Measurements from ENCODE around the gene C1RL. TPM values are rescaled to one million over a fixed set of nuclear protein-coding genes. Genes with fewer than 3 reads are reported as not detected.

Gene C1RL
- polyA plus RNA-seq (2011; rRNA removed) (45.3 and 58.7 TPM in 2 replicates), polyA minus RNA-seq (2011; rRNA and poly(A)+ RNA removed) (47.5 and 69.1 TPM in 2 replicates)

DNA sequence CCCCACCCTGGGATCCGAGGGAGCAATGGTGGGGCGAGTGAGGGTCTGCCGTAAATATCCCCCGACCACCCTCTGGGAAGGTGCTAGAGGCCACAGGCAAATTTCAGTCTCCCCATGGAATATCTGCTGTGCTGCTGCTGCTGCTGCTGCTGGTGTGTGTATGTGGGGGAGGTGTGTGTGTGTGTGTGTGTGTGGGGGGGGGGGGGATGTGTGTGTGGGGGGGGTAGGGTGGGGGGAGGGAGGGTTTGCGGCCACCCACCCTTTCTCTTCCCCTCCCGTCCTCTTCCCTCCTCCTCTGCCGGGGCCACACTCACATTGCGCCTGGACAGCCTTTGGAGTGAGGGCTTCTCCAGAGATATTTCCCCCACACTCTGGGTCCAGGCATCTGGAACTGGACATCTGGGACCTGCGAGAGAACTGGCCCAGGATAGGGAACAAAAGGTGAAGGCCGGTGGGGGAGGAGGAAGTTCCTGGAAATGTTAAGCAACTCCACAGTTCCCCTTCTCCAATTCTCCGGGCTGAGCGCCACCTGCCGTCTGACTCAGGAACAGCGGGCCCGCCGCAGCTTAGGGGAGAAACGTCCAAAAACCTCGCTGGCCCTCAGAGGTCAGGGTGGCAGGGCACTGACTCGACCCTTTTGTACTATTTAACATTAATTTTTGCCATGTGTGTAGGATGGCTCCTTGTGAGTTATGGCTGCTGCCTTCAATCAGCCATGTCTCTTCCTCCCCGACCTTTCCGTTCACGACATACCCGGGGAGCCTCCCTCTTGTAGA, at the start of gene C1RL:
Gene C1RL, minus strand, starts transcription at position 419 of the 776 bp plus-strand sequence. Its CDS starts 34 bp downstream, at position 385.
- H3K4me3 ChIP-seq (ENCODE audit: low read depth, low read length), result peak within 1 kb of the TSS; percentile 82
- DNase-seq (ENCODE audit: low read depth, low spot score), result no peak
- H3K27ac ChIP-seq (ENCODE audit: low read depth, low read length), result peak within 1 kb of the TSS; percentile 96
- POLR2A ChIA-PET, result interaction anchor here (0.6 to 2.2 kb wide), 9 partner anchors 15 to 218 kb away, joined by 3 to 15 read pairs (median 4); partner anchors contain the start of genes C12orf57, C1S, LPCAT3 and RNU7-1
- H3K27me3 ChIP-seq (ENCODE audit: control insufficient read depth, insufficient read depth, low read length), result no peaks in the 10 kb centered on the region
- CTCF ChIA-PET, result interaction anchor here (0.5 to 3.8 kb wide), 28 partner anchors 10 to 828 kb away, joined by 3 to 22 read pairs (median 4); partner anchors contain the start of genes C1R, C1S, LPCAT3 and SPSB2
- peaks cover 2% of the 10 kb centered on the region for H3K9me3 ChIP-seq (ENCODE audit: control insufficient read depth, insufficient read depth, low read length)
- TF ChIP-seq CTCF (IDR thresholded peaks at IDR 0.05; ENCODE audit: low read depth, low read length), result peak; percentile 97

- no peak for DNase-seq (ENCODE audit: low read depth, low spot score)
- H3K27ac ChIP-seq (ENCODE audit: low read depth, low read length), result no peak overlapping the region
- ChIA-PET CTCF (interaction anchor here (1.7 kb wide), 1 partner anchor 12 kb away, joined by 3 read pairs; no protein-coding TSS in a partner anchor), POLR2A (no interaction called here)
- TF ChIP-seq CTCF (IDR thresholded peaks at IDR 0.05; ENCODE audit: low read depth, low read length), result no peak
- H3K27me3 ChIP-seq (ENCODE audit: control insufficient read depth, insufficient read depth, low read length), result peaks cover 3% of the 10 kb centered on the region
- H3K9me3 ChIP-seq (ENCODE audit: control insufficient read depth, insufficient read depth, low read length), result no peaks in the 10 kb centered on the region
- no peak overlapping the region for H3K4me3 ChIP-seq (ENCODE audit: low read depth, low read length)
These were observed 48.4 kb upstream of the C1RL start for GRCh38 chr12:7157391-7157790.

DNA sequence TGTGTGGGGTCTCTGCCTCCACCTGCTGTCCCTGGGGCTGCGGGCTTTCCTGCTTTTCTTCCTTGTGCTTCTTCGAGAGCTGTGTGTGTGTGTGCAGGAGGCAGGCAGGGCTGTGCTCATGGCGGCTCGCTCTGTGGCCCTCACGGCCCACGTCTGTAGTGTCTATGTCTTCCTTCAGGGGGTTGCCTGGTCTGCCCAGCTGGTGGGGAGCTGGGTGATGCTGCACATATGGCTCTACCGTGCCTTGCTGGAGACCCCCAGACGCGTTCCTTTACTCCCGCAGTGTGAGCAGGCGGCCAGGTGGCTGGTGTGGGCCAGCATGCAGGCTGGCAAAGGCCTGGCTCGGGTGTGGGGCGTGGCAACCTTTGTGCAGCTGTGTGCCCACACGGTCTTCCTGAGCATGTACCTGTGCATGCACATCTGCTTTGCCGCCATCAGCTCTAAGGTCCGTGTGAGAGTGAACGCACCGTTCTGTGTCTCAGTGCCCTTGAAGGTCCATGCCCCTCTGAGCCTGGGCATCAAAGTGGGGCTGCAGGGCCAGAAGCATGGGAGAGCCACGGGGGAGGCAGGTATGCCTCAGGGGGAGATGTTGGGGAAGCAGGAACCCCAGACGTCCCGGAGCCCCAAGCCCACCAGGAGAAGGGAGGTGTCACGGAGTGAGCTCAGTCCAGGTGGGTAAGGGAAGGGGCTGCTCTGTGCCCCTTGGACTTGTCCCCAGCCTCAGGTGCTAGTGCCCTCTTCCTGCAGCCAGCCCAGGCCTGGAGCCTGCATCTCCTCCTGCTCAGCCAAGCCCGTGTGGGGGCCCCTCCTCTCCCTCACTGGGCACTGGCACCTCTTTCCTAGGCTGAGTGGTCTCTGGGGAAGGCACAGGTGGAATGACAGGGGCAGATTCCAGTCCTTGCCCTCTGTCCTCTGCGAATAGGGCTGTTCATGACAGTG, 47.5 kb upstream of the C1RL start:
- Histone ChIP-seq H3K27ac (ENCODE audit: low read depth, low read length) (no peak overlapping the region), H3K9me3 (ENCODE audit: control insufficient read depth, insufficient read depth, low read length) (no peaks in the 10 kb centered on the region), H3K4me3 (ENCODE audit: low read depth, low read length) (no peak overlapping the region), H3K27me3 (ENCODE audit: control insufficient read depth, insufficient read depth, low read length) (peaks cover 2% of the 10 kb centered on the region)
- POLR2A ChIA-PET, result no interaction called here
- no peak for DNase-seq (ENCODE audit: low read depth, low spot score)
- CTCF ChIA-PET, result interaction anchor here (1.7 to 2.5 kb wide), 2 partner anchors 12 to 15 kb away, joined by 3 to 11 read pairs; no protein-coding TSS in a partner anchor
- TF ChIP-seq CTCF (IDR thresholded peaks at IDR 0.05; ENCODE audit: low read depth, low read length), result no peak

GRCh38 chr12:7155471-7156034, 46.5 kb upstream of the C1RL start:
- Histone ChIP-seq H3K27ac (ENCODE audit: low read depth, low read length) (no peak overlapping the region), H3K27me3 (ENCODE audit: control insufficient read depth, insufficient read depth, low read length) (no peaks in the 10 kb centered on the region), H3K4me3 (ENCODE audit: low read depth, low read length) (no peak overlapping the region), H3K9me3 (ENCODE audit: control insufficient read depth, insufficient read depth, low read length) (no peaks in the 10 kb centered on the region)
- no peak for DNase-seq (ENCODE audit: low read depth, low spot score)
- ChIA-PET CTCF (interaction anchor here (1.3 to 3.6 kb wide), 4 partner anchors 9 to 42 kb away, joined by 3 to 33 read pairs (median 8); no protein-coding TSS in a partner anchor), POLR2A (interaction anchor here (0.5 kb wide), 1 partner anchor 781 kb away, joined by 3 read pairs; no protein-coding TSS in a partner anchor)
- TF ChIP-seq CTCF (IDR thresholded peaks at IDR 0.05; ENCODE audit: low read depth, low read length), result no peak
